ENCODE measurements around the gene PRB2. TPM values are rescaled to one million over a fixed set of nuclear protein-coding genes. Genes with fewer than 3 reads are reported as not detected.

The PRB2 gene
- total and polyA plus RNA-seq, 2 of the 4 experiments (the other 2 are of a cell fraction): not detected

Other genes with a start within 250 kb of the PRB2 start
- 2.7 and 4.7 TPM in 2 replicates for gene SMIM10L1, start 224.4 kb downstream of the PRB2 start, total RNA-seq (2012; rRNA removed)
- gene SMIM10L1, start 224.4 kb downstream of the PRB2 start, polyA plus RNA-seq (2012; rRNA removed): 4.5 and 5.3 TPM in 2 replicates
- not detected in 2 replicates for gene TAS2R42, start 208.6 kb downstream of the PRB2 start, total RNA-seq (2012; rRNA removed)
- gene TAS2R42, start 208.6 kb downstream of the PRB2 start, polyA plus RNA-seq (2012; rRNA removed): not detected in 2 replicates
- gene PRB3, start 125.9 kb downstream of the PRB2 start, total RNA-seq (2012; rRNA removed): not detected in 2 replicates
- gene PRB3, start 125.9 kb downstream of the PRB2 start, polyA plus RNA-seq (2012; rRNA removed): not detected in 2 replicates
- not detected in 2 replicates for gene PRB4, start 85.1 kb downstream of the PRB2 start, total RNA-seq (2012; rRNA removed)
- gene PRB4, start 85.1 kb downstream of the PRB2 start, polyA plus RNA-seq (2012; rRNA removed): not detected in 2 replicates